CD4-positive, alpha-beta T cell treated with Interleukin-1 beta for 1 hour (primary cell): ENCODE data around the gene CNPY3.
"Not testable (repeated sequence)": the region's sequence is repeated elsewhere in the genome, so short reads cannot be mapped to it uniquely, and the experiment has no call there.

Experiments
- DNase-seq, 2 donors: peaks; one replicate each; pipeline ENCODE4 v3.0.0-alpha.2; 2020 to 2022

The CNPY3 gene

GRCh38 chr6:42928986-42929820, at the start of gene CNPY3:
TSS of gene CNPY3 (plus strand) at chr6:42929480. CDS start at chr6:42929571, 91 bp downstream.
- DNase-seq, result peak; percentile 94 to 95

DNA sequence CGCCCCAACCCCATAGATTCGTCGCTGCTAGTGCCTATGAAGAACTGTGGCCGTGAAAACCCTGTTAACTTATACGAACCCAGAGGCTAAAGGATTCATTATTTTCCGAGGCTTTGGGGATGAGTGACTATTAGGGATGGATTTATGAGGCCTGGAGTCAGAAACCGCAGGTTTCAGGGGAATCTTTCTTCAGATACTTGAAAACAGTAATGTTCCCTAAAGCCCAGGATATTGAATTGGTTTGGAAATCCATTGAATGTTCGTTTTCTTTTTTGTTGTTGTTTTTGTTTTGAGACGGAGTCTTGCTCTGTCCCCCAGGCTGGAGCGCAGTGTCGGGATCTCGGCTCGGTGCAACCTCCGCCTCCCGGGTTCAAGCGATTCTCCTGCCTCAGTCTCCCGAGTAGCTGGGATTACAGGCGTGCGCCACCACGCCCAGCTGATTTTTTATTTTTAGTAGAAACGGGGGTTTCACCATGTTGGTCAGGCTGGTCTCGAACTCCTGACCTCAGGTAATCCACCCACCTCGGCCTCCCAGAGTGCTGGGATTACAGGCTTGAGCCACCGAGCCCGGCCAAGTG, 49.0 kb upstream of the CNPY3 start:
- DNase-seq, result not testable (repeated sequence)

- DNase-seq, result not testable (repeated sequence)
Measured at GRCh38 chr6:42880871-42881270, 48.4 kb upstream of the CNPY3 start.

GRCh38 chr6:42885702-42886101, 43.6 kb upstream of the CNPY3 start:
- DNase-seq, result no peak

- DNase-seq, result not testable (repeated sequence)
Measured at GRCh38 chr6:42888201-42888600, 41.1 kb upstream of the CNPY3 start.

DNA sequence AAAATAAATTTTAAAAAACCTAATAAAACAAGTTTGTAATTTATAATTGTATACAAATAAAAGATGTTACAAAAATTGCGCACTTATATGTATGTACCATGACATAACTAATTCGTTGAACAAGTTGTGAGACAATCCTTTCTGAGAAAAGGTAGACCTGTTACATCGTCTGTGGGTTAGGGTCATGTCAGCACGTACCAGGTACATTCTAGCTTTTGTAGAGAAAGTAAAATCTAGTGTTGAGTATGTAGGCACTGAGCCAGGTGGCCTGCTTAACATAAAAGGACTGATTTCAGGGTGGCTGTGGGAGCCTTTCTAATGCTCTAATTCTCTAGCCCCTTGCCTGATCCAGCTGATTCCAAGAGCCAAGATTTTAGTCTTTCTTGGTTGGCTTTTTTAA, 39.5 kb upstream of the CNPY3 start:
- DNase-seq, result no peak

DNA sequence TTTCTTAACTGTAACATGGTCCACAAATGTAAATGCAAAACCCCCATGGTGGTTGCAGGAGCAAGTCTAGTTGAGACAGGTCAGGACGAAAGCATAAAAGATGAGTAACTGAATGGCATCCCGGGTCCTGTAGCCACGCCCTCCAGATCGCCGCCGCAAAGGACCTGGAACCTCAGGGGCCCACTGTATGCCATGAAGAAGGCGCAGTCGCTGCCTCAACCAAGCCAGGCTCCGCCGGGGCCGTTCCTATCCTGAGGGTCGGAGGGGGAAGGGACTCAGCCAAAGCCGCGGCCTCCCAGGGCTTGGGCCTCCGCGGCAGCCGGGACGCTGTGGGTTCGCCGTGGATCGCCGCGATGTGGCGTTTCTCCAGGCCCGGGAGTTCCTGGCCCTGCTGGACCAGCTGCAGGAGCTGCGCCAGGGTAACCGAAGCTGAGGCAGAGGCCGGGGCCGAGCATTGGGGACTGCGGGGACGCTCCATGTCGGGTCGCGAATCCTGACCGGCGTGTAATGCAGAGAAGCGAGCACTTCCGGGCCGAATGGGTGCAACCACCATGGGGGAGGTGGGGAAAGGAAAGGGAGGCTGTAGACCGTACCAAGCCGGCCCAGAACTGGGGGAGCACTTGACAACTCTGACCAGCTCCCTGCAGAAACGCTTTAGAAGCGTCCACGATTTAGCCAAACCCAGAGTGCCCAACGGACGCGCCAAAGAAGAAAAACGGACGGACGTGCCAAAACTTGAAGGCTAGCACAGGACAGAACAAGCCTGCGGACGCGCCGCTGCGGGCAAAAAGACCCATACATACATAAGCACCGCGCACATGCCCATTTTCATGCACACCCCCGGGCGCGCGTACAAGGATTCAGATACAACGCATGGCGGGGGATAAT, 38.7 kb upstream of the CNPY3 start:
- peak; percentile 88 to 90 for DNase-seq

- no peak for DNase-seq
Measured at GRCh38 chr6:42891199-42891722, 38.0 kb upstream of the CNPY3 start.

DNA sequence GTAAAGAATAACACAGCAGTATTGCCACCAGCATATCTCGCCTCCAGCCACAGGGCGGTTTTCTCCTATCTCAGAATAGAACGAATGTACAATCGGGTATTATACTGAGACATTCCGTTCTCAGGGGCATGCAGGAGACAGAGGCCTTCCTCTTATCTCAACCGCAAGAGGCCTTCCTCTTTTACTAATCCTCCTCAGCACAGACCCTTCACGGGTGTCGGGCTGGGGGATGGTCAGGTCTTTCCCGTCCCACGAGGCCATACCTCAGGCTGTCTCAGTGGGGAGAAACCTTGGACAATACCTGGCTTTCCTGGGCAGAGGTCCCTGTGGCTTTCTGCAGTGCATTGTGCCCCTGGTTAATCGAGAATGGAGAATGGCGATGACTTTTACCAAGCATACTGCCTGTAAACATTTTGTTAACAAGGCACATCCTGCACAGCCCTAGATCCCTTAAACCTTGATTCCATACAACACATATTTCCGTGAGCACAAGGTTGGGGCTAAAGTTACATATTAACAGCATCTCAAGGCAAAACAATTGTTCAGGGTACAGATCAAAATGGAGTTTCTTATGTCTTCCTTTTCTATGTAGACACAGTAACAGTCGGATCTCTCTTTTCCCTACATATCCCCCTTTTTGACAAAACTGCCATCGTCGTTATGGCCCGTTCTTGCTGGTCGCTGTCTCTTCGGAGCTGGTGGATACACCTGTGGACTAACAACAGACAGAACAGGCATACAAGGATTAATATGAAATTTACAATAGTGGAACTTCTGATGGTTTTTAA, 35.0 kb upstream of the CNPY3 start:
- DNase-seq, result peak in 1 of 2 donors; percentile 25

- no peak for DNase-seq
Measured at GRCh38 chr6:42896178-42896719, 33.0 kb upstream of the CNPY3 start.

DNA sequence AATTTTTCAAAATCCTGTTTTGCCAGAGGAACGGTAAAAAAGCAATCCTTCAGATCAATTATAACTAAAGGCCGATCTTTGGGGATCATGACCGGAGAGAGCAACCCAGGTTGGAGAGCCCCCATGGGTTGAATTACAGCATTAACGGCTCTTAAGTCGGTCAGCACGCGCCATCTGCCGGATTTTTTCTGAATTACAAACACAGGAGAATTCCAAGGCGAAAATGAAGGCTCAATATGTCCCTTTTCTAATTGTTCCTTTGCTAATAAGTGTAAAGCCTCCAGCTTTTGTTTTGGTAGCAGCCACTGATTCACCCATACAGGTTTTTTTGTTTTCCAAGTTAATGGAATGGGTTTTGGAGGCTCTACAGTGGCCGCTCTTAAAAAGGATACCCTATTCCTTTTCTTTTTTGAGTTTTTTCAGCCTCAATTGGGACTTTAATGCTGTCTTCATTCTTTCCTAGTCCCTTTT, 30.4 kb upstream of the CNPY3 start:
- DNase-seq, result peak; percentile 70 to 83

DNA sequence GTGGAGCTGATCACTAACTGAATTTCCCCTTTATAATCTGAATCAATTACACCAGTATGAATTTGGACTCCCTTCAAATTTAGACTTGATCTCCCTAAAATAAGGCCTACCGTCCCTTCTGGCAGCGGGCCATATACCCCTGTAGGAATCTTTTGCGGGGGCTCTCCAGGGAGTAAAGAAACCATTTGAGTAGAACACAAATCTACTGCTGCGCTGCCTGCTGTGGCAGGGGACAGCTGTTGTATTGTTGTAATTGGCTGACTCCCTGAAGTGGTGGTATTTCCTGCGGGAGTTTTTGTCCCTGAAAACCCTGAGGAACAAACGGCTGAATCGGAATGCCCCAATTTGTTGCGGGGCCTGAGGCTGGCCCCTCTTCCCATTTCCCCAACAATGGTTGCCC, 29.4 kb upstream of the CNPY3 start:
- DNase-seq, result no peak

- DNase-seq, result peak; percentile 75 to 85
Measured at GRCh38 chr6:42901538-42901957, 27.7 kb upstream of the CNPY3 start.

DNA sequence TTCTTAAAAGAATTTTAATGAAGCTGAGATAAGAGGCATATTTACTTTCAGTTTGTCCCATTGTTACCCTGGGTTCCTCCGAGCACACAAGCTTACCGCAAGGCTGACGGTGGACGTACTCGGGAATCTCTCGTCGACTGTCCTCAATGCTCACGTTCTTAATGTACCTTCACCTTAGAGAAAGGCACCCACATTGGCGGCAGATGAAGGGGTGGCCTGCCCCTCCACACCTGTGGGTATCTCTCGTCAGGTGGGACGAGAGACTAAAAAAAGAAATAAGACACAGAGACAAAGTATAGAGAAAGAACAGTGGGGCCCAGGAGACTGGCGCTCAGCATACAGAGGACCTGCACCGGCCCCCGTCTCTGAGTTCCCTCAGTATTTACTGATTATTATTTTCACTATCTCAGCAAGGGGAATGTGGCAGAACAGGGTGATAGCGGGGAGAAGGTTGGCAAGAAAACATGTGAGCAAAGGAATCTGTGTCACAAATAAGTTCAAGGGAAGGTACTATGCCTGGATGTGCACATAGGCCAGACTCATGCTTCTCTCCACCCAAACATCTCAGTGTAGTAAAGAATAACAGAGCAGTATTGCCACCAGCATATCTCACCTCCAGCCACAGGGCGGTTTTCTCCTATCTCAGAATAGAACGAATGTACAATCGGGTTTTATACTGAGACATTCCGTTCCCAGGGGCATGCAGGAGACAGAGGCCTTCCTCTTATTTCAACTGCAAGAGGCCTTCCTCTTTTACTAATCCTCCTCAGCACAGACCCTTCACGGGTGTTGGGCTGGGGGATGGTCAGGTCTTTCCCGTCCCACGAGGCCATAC, 26.6 kb upstream of the CNPY3 start:
- not testable (repeated sequence) for DNase-seq

DNA sequence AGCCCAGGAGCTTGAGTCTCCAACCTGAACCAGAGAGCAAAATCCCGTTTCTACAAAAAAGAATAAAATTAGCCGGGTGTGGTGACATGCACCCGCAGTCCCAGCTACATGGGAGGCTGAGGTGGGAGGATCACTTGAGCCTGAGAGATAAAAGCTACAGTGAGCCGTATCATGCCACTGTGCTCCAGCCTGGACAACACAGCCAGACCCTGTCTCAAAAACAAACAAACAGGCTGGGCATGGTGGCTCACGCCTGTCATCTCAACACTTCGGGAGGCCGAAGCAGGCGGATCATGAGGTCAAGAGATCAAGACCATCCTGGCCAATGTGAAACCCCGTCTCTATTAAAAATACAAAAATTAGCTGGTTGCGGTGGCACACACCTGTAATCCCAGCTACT, 24.8 kb upstream of the CNPY3 start:
- no peak for DNase-seq

DNA sequence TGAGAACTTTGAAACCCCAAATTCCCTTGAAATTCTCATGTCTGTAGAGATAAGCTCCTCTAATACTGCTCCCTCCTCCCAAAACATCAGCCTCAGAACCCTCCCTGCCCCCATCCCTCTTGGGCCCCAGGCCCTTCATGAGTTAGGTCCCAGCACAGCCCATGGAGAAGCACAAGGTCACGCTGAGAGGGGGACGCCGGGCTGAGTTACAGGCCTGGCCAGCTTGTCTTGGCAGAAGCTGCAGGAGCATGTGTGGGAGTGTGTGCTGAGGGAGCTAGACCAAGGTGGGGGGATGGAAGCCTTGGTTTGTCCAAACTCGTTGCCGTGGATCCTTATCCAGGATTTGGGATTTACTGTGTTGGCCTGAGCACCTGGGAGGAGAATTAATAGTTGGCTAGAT, 21.9 kb upstream of the CNPY3 start:
- no peak for DNase-seq

DNA sequence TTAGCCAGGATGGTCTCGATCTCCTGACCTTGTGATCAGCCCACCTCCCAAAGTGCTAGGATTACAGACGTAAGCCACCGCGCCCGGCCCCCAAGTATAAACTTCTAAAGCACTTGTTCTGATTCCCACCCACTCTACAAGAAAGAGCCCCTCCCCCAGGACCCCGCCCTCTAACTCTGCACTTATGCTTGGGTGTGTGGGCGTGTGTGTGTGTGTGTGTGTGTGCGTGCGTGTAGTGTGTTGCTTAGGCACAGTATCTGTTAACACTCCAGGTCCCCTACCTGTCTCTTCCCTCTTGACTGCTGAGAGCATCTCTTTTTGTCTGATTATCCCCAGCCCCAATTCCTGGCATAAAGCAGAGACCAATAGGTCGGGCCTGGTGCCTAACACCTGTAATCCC, 19.4 kb upstream of the CNPY3 start:
- DNase-seq, result no peak

- no peak for DNase-seq
Measured at GRCh38 chr6:42911171-42912021, 17.9 kb upstream of the CNPY3 start.

DNA sequence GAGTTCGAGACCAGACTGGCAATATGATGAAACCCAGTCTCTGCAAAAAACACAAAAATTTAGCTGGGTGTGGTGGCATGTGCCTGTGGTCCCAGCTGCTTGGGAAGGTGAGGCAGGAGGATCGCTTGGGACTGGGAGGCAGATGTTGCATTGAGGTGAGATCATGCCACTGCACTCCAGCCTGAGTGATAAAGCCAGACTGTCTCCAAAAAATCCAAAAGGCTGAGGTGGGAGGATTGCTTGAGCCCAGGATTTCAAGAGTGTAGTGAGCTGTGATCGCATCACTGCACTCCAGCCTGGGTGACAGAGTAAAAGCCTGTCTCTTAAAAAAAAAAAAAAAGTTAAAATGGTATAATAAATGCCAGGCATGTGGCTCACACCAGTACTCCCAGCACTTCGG, 14.7 kb upstream of the CNPY3 start:
- no peak for DNase-seq

DNA sequence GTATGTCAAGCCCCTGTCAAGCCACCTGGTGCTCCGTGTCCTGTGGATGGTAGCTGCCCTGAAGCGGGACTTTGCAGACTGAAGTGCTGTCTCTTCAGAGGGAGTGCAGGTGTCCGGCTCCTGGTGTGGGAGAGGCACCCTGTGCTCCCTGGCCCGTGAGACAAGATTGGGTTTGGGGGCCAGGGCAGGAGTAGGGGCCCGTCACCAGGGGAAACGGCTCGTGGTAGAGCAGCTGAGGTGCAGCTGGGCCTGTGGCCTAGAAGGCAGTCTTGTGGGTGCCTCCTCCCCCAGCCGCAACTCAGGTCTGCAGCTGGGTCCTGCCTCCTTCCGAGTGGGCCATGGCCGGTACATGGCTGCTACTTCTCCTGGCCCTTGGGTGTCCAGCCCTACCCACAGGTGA, 13.5 kb upstream of the CNPY3 start, which contains the start of gene PTCRA:
Gene PTCRA, plus strand, starts transcription at position 322 of the 400 bp plus-strand sequence. Its CDS starts 17 bp downstream, at position 339.
- DNase-seq, result no peak
